ENCODE results near the gene SKA2. TPM values are rescaled to one million over a fixed set of nuclear protein-coding genes. Genes with fewer than 3 reads are reported as not detected.

Gene SKA2
- total RNA-seq, 1 experiment from 2014 or later: 91.9 TPM

DNA sequence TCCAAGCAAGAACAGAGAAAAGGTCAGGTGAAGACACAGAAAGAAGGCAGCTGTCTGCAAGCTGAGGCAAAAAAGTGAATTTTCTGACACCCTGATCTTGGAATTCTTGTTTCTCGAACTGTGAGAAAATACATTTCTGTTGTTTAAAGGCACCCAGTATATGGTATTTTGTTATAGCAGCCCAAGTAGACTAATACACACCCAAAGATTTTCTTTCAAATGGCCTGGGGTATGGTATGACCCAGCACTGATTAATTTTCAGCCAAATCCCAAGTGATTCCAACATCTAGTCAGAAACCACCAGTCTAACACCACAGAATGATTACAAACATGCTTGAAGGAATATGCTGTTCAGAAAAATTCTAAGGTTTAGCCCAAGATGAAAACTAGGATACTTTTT, 85.1 kb downstream of the SKA2 start:
- Mint-ChIP-seq H3K36me3 (ENCODE audit: insufficient read depth in 1 of 3, low read depth in 3 of 3) (peaks cover 14 to 48% (median 26%) of the 10 kb centered on the region in 3 experiments; a peak in 6 of 7 replicates), H3K4me3 (no peak overlapping the region), H3K27ac (no peak overlapping the region), H3K27me3 (ENCODE audit: low read depth) (no peaks in the 10 kb centered on the region), H3K4me1 (no peaks in the 10 kb centered on the region), H3K9me3 (no peaks in the 10 kb centered on the region)
- Histone ChIP-seq H3K4me1 (ENCODE audit: insufficient read depth, low read length) (no peaks in the 10 kb centered on the region), H2AK5ac (ENCODE audit: insufficient read length, low read length) (no peak overlapping the region), H3K27ac (ENCODE audit: insufficient read length, low read depth, low read length) (no peak overlapping the region), H3K9me3 (ENCODE audit: control insufficient read depth, low read depth, low read length) (no peaks in the 10 kb centered on the region), H2BK5ac (ENCODE audit: insufficient read length, low read length) (no peak overlapping the region), H3K18ac (ENCODE audit: insufficient read length, low read depth, low read length) (no peak overlapping the region), H4K20me1 (ENCODE audit: control insufficient read depth, insufficient read depth, insufficient read length) (no peaks in the 10 kb centered on the region), H3K23me2 (ENCODE audit: insufficient read length, low read depth, low read length, poor library complexity, severe bottlenecking) (no peaks in the 10 kb centered on the region), H4K8ac (replicated peaks; ENCODE audit: insufficient read length, low read depth, low read length) (no peak overlapping the region), H3K14ac (ENCODE audit: insufficient read depth, low read length) (no peak overlapping the region), H3K9ac (ENCODE audit: extremely low read depth, insufficient read length, low read length) (no peak overlapping the region), H2BK120ac (ENCODE audit: low read depth, low read length, poor library complexity, severe bottlenecking) (no peak overlapping the region), H3K27me3 (ENCODE audit: insufficient read depth, low read length) (no peaks in the 10 kb centered on the region), H3K4ac (ENCODE audit: low read depth, low read length) (no peak overlapping the region), H2BK12ac (ENCODE audit: insufficient read length, low read depth, low read length) (no peak overlapping the region), H4K5ac (ENCODE audit: insufficient read length, low read depth, low read length) (no peak overlapping the region), H3T11ph (ENCODE audit: low read length) (no peak overlapping the region), H3K56ac (ENCODE audit: insufficient read length, low read depth, low read length) (no peak overlapping the region), H3K79me2 (ENCODE audit: insufficient read depth, low read length) (no peaks in the 10 kb centered on the region), H3K79me1 (ENCODE audit: insufficient read depth, low read depth, low read length, poor library complexity, severe bottlenecking) (no peaks in the 10 kb centered on the region), H3K23ac (ENCODE audit: insufficient read length, low read depth, low read length) (no peak overlapping the region), H4K91ac (ENCODE audit: insufficient read length, low read depth, low read length) (no peak overlapping the region), H2BK15ac (ENCODE audit: low read depth, low read length) (no peak overlapping the region), H2AFZ (ENCODE audit: low read length) (no peak overlapping the region), H3K4me2 (ENCODE audit: insufficient read depth, insufficient read length, low read length) (no peak overlapping the region), H2BK20ac (ENCODE audit: low read depth, low read length, poor library complexity, severe bottlenecking) (no peak overlapping the region)
- TF ChIP-seq, protein P1, sequence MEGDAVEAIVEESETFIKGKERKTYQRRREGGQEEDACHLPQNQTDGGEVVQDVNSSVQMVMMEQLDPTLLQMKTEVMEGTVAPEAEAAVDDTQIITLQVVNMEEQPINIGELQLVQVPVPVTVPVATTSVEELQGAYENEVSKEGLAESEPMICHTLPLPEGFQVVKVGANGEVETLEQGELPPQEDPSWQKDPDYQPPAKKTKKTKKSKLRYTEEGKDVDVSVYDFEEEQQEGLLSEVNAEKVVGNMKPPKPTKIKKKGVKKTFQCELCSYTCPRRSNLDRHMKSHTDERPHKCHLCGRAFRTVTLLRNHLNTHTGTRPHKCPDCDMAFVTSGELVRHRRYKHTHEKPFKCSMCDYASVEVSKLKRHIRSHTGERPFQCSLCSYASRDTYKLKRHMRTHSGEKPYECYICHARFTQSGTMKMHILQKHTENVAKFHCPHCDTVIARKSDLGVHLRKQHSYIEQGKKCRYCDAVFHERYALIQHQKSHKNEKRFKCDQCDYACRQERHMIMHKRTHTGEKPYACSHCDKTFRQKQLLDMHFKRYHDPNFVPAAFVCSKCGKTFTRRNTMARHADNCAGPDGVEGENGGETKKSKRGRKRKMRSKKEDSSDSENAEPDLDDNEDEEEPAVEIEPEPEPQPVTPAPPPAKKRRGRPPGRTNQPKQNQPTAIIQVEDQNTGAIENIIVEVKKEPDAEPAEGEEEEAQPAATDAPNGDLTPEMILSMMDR (conservative IDR thresholded peaks at IDR 0.05): no peak
- no peak for DNase-seq
- no CpG with 5 or more reads among the region's 1 CpG for WGBS (ENCODE audit: extremely low coverage, insufficient read length, low lambda C conversion rate)

All from H9 (cell line).